Measurements from ENCODE around the gene TSPAN15. TPM values are rescaled to one million over a fixed set of nuclear protein-coding genes. Genes with fewer than 3 reads are reported as not detected.

TSPAN15 gene
- total and polyA plus RNA-seq, 2 donors (not counting 1 experiment from before 2014, with no cell fraction given), result 0.56 to 2.6 TPM

GRCh38 chr10:69464401-69464800, 13.1 kb downstream of the TSPAN15 start:
- Histone ChIP-seq H3K27me3 (ENCODE audit: control insufficient read depth, insufficient read depth, low read length) (no peaks in the 10 kb centered on the region), H3K9me3 (ENCODE audit: control insufficient read depth, insufficient read depth, low read depth, low read length) (no peaks in the 10 kb centered on the region), H3K9ac (ENCODE audit: insufficient read depth, low read length) (no peak overlapping the region), H3K36me3 (ENCODE audit: control insufficient read depth, insufficient read depth, low read length) (no peaks in the 10 kb centered on the region), H3K27ac (ENCODE audit: insufficient read depth, low read length) (no peak overlapping the region), H4K20me1 (ENCODE audit: control insufficient read depth, extremely low read depth, insufficient read depth, low read length) (no peaks in the 10 kb centered on the region), H2AFZ (ENCODE audit: low read length) (no peak overlapping the region), H3K4me2 (ENCODE audit: extremely low read depth, insufficient read depth, low read length) (no peak overlapping the region), H3K4me3 (replicated peaks in 1 of 4; ENCODE audit: control extremely low read depth in 1 of 4, insufficient read depth in 1 of 4, low read depth in 3 of 4, low read length in 4 of 4) (no peak overlapping the region), H3K4me1 (ENCODE audit: control insufficient read depth, extremely low read depth, insufficient read depth, low read length) (no peaks in the 10 kb centered on the region), H3K79me2 (ENCODE audit: control insufficient read depth, insufficient read depth, low read length) (no peaks in the 10 kb centered on the region)
- no peak for DNase-seq (ENCODE audit: low read depth in 2 of 2)
- TF ChIP-seq CTCF (conservative IDR thresholded peaks at IDR 0.05 in 1 of 2, IDR thresholded peaks at IDR 0.05 in 1 of 2; ENCODE audit: low read depth in 1 of 2, low read length in 2 of 2), result no peak
- no peak for TF ChIP-seq EZH2 (IDR thresholded peaks at IDR 0.05; ENCODE audit: low read length, missing control alignments)

GRCh38 chr10:69464801-69465401, 13.6 kb downstream of the TSPAN15 start:
- Histone ChIP-seq H2AFZ (ENCODE audit: low read length) (no peak overlapping the region), H3K4me3 (replicated peaks in 1 of 4; ENCODE audit: control extremely low read depth in 1 of 4, insufficient read depth in 1 of 4, low read depth in 3 of 4, low read length in 4 of 4) (no peak overlapping the region), H3K27ac (ENCODE audit: insufficient read depth, low read length) (no peak overlapping the region), H3K27me3 (ENCODE audit: control insufficient read depth, insufficient read depth, low read length) (no peaks in the 10 kb centered on the region), H3K9me3 (ENCODE audit: control insufficient read depth, insufficient read depth, low read depth, low read length) (no peaks in the 10 kb centered on the region), H3K36me3 (ENCODE audit: control insufficient read depth, insufficient read depth, low read length) (no peaks in the 10 kb centered on the region), H3K79me2 (ENCODE audit: control insufficient read depth, insufficient read depth, low read length) (no peaks in the 10 kb centered on the region), H3K9ac (ENCODE audit: insufficient read depth, low read length) (no peak overlapping the region), H4K20me1 (ENCODE audit: control insufficient read depth, extremely low read depth, insufficient read depth, low read length) (no peaks in the 10 kb centered on the region), H3K4me2 (ENCODE audit: extremely low read depth, insufficient read depth, low read length) (no peak overlapping the region), H3K4me1 (ENCODE audit: control insufficient read depth, extremely low read depth, insufficient read depth, low read length) (no peaks in the 10 kb centered on the region)
- TF ChIP-seq CTCF (conservative IDR thresholded peaks at IDR 0.05 in 1 of 2, IDR thresholded peaks at IDR 0.05 in 1 of 2; ENCODE audit: low read depth in 1 of 2, low read length in 2 of 2) (no peak), EZH2 (IDR thresholded peaks at IDR 0.05; ENCODE audit: low read length, missing control alignments) (no peak)
- no peak for DNase-seq (ENCODE audit: low read depth in 2 of 2)

GRCh38 chr10:69465457-69466157, 14.3 kb downstream of the TSPAN15 start:
- H3K9ac ChIP-seq (ENCODE audit: insufficient read depth, low read length), result no peak overlapping the region
- no peak for TF ChIP-seq EZH2 (IDR thresholded peaks at IDR 0.05; ENCODE audit: low read length, missing control alignments)
- TF ChIP-seq CTCF (conservative IDR thresholded peaks at IDR 0.05 in 1 of 2, IDR thresholded peaks at IDR 0.05 in 1 of 2; ENCODE audit: low read depth in 1 of 2, low read length in 2 of 2), result no peak
- no peak overlapping the region for H3K4me2 ChIP-seq (ENCODE audit: extremely low read depth, insufficient read depth, low read length)
- no peak overlapping the region for H3K27ac ChIP-seq (ENCODE audit: insufficient read depth, low read length)
- H3K4me3 ChIP-seq (replicated peaks in 1 of 4; ENCODE audit: control extremely low read depth in 1 of 4, insufficient read depth in 1 of 4, low read depth in 3 of 4, low read length in 4 of 4), result no peak overlapping the region
- H3K36me3 ChIP-seq (ENCODE audit: control insufficient read depth, insufficient read depth, low read length), result no peaks in the 10 kb centered on the region
- H3K79me2 ChIP-seq (ENCODE audit: control insufficient read depth, insufficient read depth, low read length), result no peaks in the 10 kb centered on the region
- no peaks in the 10 kb centered on the region for H3K9me3 ChIP-seq (ENCODE audit: control insufficient read depth, insufficient read depth, low read depth, low read length)
- no peaks in the 10 kb centered on the region for H4K20me1 ChIP-seq (ENCODE audit: control insufficient read depth, extremely low read depth, insufficient read depth, low read length)
- H2AFZ ChIP-seq (ENCODE audit: low read length), result no peak overlapping the region
- H3K4me1 ChIP-seq (ENCODE audit: control insufficient read depth, extremely low read depth, insufficient read depth, low read length), result no peaks in the 10 kb centered on the region
- H3K27me3 ChIP-seq (ENCODE audit: control insufficient read depth, insufficient read depth, low read length), result peaks cover 5% of the 10 kb centered on the region
- no peak for DNase-seq (ENCODE audit: low read depth in 2 of 2)
